Measurements from ENCODE around the gene USP20. TPM values are rescaled to one million over a fixed set of nuclear protein-coding genes. Genes with fewer than 3 reads are reported as not detected.

USP20 gene
- total RNA-seq, 1 donor from 2014 or later = 34.0 TPM

- Histone ChIP-seq H3K4me3 (no peak overlapping the region), H3K27ac (no peak overlapping the region), H3K9me3 (no peaks in the 10 kb centered on the region), H3K27me3 (no peaks in the 10 kb centered on the region), H3K4me1 (no peaks in the 10 kb centered on the region), H3K36me3 (peaks cover 60 to 69% of the 10 kb centered on the region in 2 donors)
- TF ChIP-seq CTCF (IDR thresholded peaks at IDR 0.05) = no peak
- DNase-seq (ENCODE audit: low spot score in 2 of 2) = no peak
- intact Hi-C loops (cut with DNase I) = no loop called here
Measured at GRCh38 chr9:129814432-129815223, 20.6 kb upstream of the USP20 start.

GRCh38 chr9:129815278-129815677 is 20.0 kb upstream of the USP20 start:
- H3K9me3 ChIP-seq = no peaks in the 10 kb centered on the region
- intact Hi-C loops (cut with DNase I) = no loop called here
- H3K36me3 ChIP-seq = peaks cover 58 to 67% of the 10 kb centered on the region in 2 donors
- H3K27ac ChIP-seq = no peak overlapping the region
- TF ChIP-seq CTCF (IDR thresholded peaks at IDR 0.05) = no peak
- H3K4me1 ChIP-seq = no peaks in the 10 kb centered on the region
- no peak for DNase-seq (ENCODE audit: low spot score in 2 of 2)
- H3K4me3 ChIP-seq = no peak overlapping the region
- H3K27me3 ChIP-seq = no peaks in the 10 kb centered on the region

- intact Hi-C loops (cut with DNase I) = no loop called here
- Histone ChIP-seq H3K4me3 (no peak overlapping the region), H3K27me3 (no peaks in the 10 kb centered on the region), H3K4me1 (no peaks in the 10 kb centered on the region), H3K36me3 (peaks cover 65 to 79% of the 10 kb centered on the region in 2 donors), H3K9me3 (no peaks in the 10 kb centered on the region), H3K27ac (no peak overlapping the region)
- DNase-seq (ENCODE audit: low spot score in 2 of 2) = no peak
- no peak for TF ChIP-seq CTCF (IDR thresholded peaks at IDR 0.05)
Measured at GRCh38 chr9:129816501-129817435, 18.5 kb upstream of the USP20 start.

- no peak for TF ChIP-seq CTCF (IDR thresholded peaks at IDR 0.05)
- no peak for DNase-seq (ENCODE audit: low spot score in 2 of 2)
- H3K9me3 ChIP-seq = no peaks in the 10 kb centered on the region
- intact Hi-C loops (cut with DNase I) = loop anchor here (5.0 kb wide), 1 partner anchor 1051 kb away; the partner anchor contains the start of gene ZER1
- H3K4me3 ChIP-seq = peak overlapping the region; percentile 69 to 98
- H3K4me1 ChIP-seq = peaks cover 0 to 7% of the 10 kb centered on the region in 2 donors
- peak overlapping the region; percentile 80 to 81 for H3K27ac ChIP-seq
- peaks cover 36 to 42% of the 10 kb centered on the region in 2 donors for H3K36me3 ChIP-seq
- H3K27me3 ChIP-seq = no peaks in the 10 kb centered on the region
Measured at GRCh38 chr9:129822898-129823541, 12.2 kb upstream of the USP20 start.

- Histone ChIP-seq H3K27me3 (no peaks in the 10 kb centered on the region), H3K4me3 (peak overlapping the region; percentile 69 to 98), H3K9me3 (no peaks in the 10 kb centered on the region), H3K27ac (peak overlapping the region; percentile 80 to 81), H3K4me1 (peaks cover 0 to 7% of the 10 kb centered on the region in 2 donors), H3K36me3 (peaks cover 36 to 42% of the 10 kb centered on the region in 2 donors)
- no peak for DNase-seq (ENCODE audit: low spot score in 2 of 2)
- TF ChIP-seq CTCF (IDR thresholded peaks at IDR 0.05) = no peak
- intact Hi-C loops (cut with DNase I) = loop anchor here (5.0 kb wide), 1 partner anchor 1051 kb away; the partner anchor contains the start of gene ZER1
Measured at GRCh38 chr9:129823542-129823934, 11.7 kb upstream of the USP20 start.

Data from ascending aorta (tissue), 2 donors.